Superior temporal gyrus (tissue), 1 donor: ENCODE results near the gene APBB2.
A peak's percentile ranks its signal among the peaks of the same experiment; 100 is the strongest.

ENCODE experiments used
- DNase-seq: peaks from one replicate; pipeline ENCODE4 v3.0.0-alpha.2; 2016; ENCODE audit errors: extremely low spot score

The APBB2 gene

DNA sequence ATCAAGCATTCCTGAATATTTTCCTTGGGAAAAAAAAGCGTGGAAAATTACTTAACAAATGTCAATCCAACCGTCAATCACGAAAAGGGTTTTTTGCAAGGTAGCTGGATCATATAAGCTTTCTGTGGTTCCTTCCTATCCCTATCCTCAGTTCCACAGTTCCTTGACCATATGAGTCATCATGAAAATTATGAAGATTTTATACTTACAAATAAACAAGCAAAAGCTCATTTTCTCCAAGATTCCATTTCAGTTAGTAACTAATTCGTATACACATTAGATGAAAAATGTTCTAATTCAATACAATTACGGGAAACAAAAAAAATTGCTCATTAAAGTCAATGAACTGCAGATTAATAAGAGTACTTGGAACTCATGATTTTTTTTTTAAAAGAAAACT lies 235.8 kb downstream of the APBB2 start:
- DNase-seq: no peak

DNA sequence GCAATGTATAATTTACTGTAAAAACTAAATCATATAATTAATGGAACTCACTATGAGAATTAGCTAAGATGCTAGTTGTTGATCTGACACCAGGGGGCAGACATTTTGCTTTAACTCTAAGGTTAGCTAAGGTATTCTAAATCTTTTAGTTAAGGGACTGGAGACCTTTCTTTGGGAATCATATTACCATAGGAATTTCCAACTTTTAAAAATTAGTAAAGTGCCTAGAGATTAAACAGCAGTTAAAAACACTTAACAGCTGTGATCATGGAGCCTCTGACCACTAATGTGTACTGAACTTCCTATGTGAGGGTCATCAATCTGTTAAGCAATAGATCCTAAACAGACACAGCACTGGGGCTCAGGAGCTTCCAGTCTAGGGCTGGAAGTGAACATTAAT lies 238.0 kb downstream of the APBB2 start:
- peak; percentile 81 for DNase-seq

DNA sequence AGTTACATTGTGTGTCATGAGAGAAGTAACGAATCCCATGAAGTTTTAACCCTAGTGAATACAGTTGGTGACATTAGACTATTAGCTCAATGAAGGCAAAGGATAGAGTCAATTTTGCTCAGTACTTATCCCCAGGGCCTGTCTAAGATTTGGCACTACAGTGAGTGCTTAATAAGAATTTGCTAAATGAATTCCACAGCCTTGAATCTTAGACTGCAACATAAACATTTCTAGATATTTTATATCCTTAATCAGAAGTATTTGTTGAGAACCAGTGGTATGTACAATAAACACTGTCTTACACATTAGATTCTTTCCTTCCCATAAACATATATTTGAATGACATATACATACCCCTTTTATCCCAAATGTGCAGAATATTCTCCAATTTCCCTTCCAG lies 241.6 kb downstream of the APBB2 start:
- DNase-seq: no peak

DNA sequence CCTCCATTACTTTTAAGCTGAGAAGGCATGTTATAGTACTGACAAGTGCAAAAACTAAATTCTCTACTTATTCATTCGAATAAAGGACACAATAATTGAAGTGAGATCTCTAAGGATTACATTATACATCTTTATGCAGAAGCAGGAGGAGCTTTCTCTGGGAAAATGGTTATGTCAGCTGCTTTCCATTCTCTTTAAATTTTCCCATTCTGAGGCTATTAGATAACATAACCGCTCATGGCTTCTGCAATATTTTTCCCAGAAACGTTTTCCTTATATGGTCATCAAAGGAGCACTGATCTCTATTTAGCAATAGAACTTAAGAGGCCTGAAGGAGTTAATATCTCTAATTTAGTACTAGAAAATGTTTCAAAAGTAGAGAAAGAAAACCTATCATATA lies 243.0 kb downstream of the APBB2 start:
- no peak for DNase-seq

DNA sequence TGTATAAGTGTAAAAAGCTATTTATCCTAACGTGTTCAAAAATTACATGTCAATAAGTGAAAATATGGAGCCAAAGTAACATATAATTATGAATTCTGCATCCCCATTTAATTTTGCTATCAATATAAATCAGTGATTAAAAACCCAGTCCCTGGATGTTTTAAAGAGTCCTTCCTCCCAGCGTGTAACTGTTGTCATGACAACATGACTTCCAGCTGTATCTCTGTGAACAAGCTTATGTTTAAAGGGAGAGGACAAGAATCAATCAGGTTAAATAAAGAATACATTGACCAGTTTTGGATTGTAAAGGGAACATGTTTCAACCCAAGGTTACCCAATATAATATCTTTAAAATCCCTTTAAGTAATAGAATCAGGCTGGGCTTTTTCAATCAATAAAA lies 244.8 kb downstream of the APBB2 start:
- DNase-seq: no peak

DNA sequence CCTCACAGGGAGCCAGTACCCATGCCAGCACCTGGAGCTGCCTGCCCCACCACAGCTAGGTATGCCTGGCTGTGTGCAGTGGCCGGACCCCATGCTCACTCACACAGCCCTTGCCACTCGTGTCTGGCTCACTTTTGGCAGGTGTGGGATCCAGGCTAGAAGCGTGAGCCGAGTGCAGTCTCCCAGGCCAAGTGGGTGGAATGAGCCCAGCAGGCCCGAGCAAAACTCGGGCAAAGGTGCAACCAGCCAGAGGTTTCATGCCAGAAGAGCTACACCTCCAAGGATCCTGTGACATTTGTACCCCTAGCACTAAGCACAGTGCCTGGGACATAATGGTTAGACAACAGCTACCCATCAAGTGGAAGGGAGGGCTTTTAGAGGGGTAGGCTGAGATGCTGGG lies 246.8 kb downstream of the APBB2 start:
- DNase-seq: no peak

DNA sequence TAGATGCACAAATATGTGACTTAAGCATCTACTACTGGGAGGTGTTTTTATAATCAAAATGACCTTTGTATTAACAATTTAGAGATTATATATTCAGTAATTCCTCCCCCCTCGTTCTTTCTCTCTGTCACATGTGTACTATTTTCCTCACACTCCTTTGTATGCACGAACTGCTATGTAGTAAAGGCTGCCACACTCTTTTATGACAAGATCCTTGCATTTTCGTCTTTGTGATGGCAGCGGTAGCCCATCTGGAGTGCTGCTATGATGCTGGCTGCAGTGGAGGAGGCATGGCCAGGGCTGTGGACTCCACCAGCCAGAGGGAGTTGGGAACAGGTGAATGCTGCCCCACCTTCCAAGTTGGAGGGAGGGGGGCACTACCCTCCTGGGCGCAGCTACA lies 248.3 kb downstream of the APBB2 start:
- DNase-seq: no peak

DNA sequence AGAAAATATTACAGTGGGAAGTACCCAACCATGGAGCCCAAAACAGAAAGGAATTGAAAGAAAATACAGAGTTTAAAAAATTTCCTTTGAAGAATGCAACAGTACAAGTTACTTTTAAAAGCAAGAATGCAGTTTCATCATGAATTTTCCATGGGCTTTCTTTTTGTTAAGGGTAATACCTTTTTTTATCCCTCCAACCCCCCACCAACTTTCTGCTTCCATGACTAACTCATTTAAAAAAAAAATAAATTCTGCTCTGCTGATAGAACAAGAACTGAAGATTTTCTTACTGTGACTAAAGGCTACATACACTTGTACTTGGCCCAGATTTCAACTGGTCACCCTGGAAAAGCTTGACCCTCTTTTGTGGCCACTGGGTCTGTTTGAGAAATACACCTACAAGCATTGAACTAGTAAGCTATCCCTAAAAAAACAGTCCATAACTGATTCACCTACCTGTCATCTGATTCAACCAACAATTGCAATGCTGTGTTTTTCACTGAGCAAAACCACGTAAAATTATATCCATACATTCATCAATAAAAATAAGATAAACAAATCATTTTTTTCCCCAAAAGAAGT lies 250.4 kb downstream of the APBB2 start:
- DNase-seq: no peak

DNA sequence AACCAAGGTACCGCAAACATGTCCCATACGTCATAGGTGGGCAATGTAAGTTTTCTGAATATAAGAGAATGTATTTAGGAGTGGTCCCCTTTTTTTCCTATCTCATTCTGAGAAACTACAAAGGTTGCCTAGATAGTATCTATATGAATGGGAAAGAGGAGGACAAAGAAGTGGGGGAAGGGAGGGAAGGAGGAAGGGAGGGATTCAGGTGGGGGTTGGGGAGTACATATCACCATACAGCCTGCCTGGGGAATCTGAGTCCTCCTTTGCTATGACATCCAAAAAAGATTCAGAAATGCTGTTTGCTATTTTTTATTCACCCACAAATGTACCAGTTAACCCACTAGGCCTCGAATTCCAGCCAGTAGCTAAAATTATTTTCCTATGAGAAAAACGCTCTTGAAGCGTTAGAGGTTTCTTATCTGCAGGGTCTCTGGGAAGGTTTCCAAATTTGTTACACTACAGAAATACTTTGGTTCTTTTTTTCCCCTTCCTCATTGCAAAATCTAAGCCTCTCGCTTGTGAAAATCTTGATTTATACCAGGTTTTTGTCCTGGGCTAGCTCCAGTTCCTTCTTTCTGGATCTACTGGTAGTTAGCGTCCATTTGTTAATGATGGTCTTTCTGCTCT lies 251.7 kb downstream of the APBB2 start:
- no peak for DNase-seq

DNA sequence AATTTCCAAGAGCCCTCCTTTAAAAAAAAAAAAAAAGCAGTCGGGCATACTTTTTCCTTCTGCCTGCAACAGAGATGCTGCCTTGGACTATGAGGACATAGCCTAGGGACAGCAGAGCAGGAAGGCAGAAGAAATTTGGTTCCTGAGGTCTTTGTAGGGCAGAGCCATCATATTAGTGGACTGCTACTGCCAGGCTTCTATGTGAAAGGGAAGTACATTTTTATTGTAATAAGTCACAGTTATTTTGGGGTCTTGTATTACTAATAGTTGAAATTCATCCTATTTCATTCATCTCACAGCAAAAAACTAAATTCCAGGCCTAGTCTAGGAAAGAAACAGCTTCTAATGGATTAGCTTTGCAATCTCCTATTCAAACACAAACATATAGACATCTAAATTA lies 253.4 kb downstream of the APBB2 start:
- DNase-seq: no peak

DNA sequence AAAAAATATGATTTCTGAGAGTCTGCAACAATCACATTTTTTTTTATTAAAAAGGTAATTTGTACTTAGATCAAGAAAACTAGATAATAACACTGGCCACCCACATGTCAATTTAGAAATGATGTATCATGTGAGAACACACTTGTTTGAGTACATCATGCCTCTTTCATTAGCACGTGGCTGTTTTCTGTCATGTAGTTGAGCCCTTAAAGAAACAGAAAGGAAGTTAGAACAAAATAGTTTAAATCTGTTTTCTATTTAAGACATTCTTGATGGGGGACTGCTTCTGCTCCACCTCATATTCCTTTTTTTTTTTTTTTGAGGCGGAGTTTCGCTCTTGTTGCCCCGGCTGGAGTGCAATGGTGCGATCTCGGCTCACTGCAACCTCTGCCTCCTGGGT lies 257.1 kb downstream of the APBB2 start:
- DNase-seq: no peak

DNA sequence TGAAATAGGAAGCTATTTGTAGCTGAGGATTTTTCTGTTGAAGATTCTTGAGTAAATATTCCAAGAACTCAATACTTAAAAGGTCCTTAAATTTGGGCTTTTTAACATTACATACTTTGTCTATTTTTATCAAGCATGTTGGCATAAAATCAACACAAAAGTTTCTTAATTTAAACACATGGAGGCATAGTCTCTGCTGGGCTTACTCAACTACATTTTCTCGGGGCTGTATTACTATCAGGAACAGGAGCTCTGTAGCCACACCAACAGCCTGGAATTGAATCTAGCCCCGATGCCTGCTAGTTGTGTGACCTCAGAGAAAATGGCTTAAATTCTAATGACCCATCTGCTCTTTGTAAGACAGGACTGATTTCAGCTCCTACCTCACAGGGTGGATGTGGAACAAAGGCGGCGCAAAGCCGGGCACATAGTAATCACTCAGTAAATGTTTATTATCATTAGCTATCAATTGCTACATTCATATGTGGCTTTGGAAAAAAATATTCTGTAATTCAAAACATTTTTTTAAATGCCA lies 257.6 kb downstream of the APBB2 start:
- DNase-seq: no peak

DNA sequence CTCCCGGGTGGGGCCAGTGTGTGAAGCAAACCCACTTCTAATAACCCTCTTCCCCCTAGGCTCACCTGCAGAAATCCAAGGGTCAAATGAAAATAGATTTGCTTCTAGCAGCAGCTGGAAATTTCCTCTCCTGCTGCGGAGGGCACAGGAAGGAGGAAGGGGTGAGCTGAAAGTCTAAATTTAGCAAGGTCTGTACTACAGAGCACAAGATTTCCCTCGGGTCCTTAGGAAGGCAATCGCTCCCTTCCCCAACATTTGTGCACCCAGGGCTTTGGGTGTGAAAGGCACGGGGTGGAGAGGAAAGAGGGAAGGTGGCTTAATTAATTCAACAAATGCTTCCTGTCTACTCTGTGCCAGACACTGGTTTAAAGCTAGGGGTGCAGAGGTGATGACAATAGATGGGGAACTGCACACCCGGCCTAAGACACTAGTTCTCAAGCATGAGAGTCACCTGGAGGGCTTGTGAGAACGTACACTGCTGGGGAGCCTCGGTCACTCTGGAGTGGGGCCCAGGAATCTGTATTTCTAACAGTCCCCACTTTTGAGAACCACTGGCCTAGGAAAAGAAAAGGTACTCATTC lies 260.2 kb downstream of the APBB2 start:
- DNase-seq: no peak

DNA sequence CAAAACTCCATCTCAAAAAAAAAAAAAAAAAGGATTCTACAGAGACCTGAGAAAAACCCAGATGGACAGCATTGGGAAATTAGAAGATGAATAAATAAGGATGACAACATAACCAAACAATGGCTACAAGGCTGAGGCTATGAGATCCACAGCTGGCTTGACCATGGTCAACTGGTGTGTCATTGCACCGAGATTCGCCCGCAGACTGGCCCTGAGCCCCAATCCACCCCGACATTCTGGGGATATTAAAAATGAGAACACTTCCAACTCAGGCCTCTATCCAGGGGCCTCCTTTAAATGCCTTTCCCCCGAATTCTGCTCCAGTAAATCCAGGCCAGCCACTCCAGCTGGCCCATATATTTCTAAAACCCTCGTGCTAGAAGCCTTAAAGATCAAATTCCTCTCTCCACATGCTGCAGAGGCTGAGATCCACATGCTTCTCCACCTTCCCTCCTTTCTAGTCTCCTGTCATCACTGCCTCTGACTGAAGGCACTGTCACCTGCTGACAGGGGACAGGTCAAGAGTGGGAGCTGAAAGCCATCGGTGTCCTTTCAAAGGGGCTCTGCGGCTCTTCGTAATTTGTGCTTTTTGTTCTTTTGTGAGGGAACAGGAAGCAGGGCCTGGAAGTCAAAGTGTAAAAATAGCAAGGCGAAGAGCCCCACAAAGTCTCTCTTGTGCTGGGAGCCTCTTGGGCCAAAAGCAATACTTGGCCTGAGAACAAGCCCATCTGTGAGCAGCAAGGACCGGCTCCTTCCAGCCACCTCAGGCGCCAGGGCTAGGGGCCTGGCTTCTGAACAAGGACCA lies 260.9 kb downstream of the APBB2 start:
- no peak for DNase-seq

DNA sequence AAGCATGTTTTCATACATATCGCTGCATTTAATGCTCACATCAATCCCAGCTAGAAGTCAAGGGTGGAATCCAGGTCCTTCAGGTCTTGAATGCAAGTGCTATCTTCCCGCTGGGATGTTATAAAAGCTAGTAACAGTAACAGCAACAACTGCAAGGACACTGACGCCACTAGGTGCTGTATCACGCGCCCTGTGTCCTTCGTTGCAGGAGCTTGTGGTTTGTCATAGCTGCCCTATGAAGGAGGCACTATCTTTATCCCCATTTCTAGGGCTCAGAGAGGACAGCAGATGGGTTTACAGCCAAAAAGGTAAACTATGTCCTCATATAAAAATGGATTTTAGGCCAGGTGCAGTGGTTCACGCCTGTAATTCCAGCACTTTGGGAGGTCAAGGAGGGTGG lies 261.7 kb downstream of the APBB2 start:
- no peak for DNase-seq

DNA sequence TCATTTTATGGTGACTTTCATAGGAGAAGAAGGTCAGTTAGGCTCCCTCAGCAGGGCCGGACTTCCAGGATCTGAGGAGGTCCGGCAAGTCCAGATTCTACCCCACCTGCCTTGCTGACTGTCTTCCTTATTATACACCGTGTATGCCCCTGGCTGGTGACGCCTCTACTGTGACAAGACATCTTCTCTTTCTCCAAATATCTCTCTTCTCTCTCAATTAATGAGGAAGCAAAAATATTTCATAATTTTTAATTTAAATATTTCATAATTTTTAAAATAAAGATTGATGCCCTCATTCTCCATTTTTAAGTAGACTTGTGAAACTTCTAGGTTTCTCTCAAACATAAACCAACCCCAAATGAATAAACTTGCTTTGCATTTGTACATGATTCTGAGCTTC lies 262.1 kb downstream of the APBB2 start:
- DNase-seq: no peak

DNA sequence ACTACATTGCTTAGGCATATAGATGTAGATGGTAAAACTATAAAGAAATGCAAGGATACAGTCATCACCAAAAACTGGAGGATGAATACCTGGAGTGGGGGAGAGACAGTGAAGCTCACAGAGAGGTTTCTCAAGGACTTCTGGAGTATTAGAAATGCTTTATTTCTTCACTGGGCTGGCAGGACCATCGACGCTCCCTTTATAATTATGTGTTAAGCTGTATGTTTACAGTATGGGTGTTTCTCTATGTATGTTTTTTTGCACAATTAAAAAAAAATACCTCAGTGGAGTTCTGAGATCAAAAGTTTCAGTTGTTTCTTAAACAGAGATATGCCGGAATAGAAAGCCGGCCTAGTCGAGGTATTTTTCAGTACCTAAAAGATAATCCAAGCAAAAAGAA lies 263.3 kb downstream of the APBB2 start:
- DNase-seq: no peak

DNA sequence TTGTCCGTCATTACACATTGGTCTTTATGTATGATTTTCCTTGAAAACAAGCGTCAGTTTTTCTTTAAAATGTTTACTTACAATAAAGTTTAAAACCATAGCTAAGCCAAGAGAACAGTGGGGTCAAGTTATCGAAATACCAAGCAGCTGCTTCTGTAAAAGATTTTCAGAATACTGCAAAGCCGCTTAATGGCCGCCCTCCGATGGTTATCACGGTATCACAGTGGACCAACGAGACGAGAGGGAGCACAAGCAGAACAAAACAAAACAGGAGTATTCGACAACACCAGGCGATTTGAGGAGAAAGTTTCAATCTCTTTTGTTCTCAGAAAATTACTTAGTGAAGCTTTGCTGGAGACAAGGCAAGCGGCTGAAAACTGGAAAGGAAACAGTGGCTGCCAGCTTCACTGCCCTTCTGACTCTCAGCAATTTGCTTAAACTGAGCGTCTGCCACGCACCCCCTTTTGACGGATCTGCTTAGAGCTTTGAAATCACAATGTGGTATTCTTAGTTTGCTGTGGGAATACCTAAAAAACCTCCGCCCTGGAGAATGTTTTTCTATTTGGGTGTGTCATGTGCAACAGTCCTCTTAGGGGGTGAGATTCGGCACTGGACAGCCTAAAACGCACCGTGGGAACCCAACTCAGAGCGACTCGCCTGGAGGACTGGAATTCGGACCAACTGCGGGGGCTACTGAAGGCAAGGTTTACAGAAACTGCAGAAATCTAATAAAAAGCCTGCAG lies 264.8 kb downstream of the APBB2 start:
- no peak for DNase-seq

DNA sequence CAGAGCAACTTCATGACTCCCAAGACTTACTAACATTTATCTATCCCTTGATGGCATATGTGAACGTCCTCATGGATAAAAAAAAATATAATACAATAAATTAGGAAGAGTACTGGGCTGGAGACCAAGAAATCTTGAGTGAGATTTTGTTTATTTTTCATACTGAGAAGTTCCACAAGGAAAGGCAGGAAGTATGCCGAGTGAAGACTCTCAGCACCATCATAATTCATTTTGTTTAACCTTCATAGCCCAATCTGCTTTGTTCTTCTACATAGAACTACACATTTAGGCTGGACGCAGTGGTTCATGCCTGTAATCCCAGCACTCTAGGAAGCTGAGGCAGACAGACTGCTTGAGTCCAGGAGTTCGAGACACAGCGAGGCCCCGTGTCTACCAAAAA lies 266.3 kb downstream of the APBB2 start:
- no peak for DNase-seq

DNA sequence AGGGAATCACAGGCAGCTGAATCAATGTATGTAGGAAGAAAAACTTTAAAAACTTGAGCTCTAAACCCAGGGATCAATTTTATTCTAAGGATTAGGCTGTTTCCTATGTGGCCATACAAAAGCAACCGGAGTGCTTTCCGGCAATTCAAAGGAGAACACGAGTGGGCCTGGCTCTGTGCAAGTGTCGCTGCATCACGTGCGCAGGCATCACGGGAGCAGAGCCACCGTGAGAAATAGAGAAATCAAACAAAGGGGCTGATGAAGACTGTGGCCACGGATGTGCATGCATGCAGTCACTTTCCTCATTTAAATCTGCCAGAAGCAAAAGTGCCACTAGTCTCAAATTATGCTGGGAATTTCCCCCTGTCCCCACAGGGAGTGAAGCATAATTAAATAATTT lies 267.7 kb downstream of the APBB2 start:
- DNase-seq: no peak

DNA sequence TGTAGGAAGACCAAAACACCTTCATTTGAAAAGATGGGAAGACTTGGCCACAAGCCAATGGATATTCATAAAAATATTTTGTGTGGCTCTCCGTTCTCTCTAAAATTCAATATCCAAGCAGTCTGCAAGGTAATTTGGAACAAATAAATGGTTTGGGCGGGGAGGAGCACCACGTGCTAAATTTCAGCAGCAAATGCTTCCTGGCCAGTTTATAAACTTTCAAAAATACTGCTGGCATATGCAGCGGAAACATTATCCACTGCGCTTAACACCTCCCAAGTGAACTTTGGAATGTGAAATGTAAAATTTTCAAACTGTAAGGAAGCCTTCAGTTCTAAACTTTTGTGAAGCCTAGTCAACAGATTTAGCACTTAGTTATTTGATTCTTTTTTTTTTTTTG lies 273.6 kb downstream of the APBB2 start:
- DNase-seq: no peak

DNA sequence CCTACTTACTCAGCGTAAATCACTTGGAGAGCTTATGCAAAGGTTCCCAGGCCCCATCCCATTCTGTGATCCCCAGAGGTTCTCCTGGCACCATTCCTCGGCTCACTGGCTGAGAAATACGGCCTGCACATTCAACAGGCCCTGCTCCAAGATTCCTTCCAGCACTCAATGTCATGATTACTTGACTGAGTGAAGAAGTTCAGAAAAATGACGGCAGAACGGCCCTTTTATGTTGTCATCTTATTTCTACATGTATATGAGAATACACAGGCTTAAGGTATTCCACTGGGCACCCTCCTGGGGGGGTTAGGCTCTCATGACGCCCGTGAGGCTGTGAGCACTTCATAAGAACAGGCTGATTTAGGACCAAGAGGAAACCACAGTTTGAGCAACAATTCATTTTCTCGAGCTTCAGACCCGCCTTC lies 274.0 kb downstream of the APBB2 start:
- DNase-seq: no peak
